A204.1 (cell line): ENCODE results near the gene ITIH3.
"Not testable (repeated sequence)": the region's sequence is repeated elsewhere in the genome, so short reads cannot be mapped to it uniquely, and the experiment has no call there.

Experiments used
- FAIRE-seq: peaks from 2 replicates; lab custom pipeline; 2012; peaks lifted over from hg19 to GRCh38; lab: Jason Lieb, UNC

ITIH3 gene

GRCh38 chr3:52794612-52795099, at the start of gene ITIH3:
Gene ITIH3, plus strand, starts transcription at chr3:52794796. Its CDS starts 8 bp downstream, at chr3:52794804.
- no peak for FAIRE-seq

- FAIRE-seq: no peak
Observed at GRCh38 chr3:52752045-52752660, 42.4 kb upstream of the ITIH3 start.

GRCh38 chr3:52754373-52754772, 40.2 kb upstream of the ITIH3 start:
- no peak for FAIRE-seq

DNA sequence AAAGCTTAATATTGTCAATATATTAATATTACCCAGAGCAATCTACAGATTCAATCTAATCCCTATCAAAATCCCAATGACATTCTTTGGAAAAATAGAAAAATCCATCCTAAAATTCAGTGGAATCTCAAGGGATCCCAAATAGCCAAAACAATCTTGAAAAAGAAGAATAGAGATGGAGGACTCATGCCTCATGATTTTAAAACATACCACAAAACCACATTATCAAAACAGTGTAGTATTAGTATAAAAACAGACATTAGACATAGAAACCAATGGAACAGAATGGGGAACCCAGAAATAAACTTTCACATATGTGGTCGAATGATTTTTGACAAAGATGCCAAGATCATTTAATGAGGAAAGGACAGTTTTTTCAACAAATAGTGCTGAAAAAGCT, 38.5 kb upstream of the ITIH3 start:
- no peak for FAIRE-seq

- no peak for FAIRE-seq
Observed at GRCh38 chr3:52763466-52763865, 31.1 kb upstream of the ITIH3 start.

GRCh38 chr3:52769786-52770455, 24.7 kb upstream of the ITIH3 start:
- FAIRE-seq: no peak

DNA sequence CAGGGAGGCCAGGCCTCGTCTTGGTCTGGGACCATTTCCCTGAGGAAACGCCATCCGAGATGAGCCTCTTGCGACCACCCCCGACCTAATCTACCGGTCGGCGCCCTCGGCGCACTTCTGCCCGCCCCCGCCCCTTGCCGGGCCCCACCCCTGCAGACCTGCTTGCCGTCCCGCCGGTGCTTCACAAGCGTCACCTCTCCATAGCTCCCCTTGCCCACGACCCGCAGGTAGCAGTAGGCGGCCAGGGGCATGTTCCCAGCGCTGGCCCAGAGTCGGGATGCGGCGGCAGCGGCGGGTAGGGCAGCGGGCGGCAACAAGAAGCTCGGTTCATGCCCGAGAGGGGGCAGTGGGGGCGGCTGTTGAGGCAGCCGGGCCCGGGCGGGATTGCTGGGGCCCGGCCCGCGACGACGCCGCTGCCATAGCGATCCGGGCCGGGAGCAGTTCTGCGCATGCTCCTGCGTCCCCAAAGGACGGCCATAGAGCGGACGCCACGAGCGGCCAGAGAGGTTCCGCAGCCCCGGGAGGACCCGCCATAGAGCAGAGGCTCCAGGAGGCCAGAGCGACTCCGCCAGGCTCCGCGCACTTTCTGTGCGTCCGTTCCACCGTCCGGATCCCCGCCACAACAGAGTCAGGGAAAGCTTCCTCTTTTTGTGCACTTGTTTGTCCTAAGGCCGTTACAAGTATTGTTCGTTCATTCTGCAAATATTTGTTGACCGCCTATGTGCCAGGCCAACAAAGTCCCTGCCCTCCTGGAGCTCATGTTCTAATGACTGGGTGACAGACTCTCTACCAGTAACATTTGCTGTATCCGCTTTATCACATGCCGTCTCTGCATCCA, 23.9 kb upstream of the ITIH3 start, which contains the start of gene NEK4:
Gene NEK4, minus strand, starts transcription at position 445 of the 838 bp plus-strand sequence. Its CDS starts 194 bp downstream, at position 251.
- no peak for FAIRE-seq

DNA sequence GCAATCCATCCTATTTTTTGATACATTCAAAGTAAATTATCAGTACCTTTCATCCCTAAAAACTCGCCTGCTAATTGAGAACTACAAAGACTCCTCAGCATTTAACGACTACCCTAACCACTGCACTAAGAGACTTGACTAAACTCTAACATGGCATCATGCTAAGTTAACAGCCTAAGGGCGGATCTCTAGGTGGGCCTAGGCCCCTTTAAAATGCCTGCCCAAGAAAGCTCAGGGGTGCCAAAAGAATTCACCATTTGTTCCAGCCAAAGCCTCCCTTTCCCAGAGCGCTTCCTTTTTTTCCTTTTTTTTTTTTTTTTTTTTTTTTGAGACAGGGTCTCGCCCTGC, 23.3 kb upstream of the ITIH3 start:
- no peak for FAIRE-seq

DNA sequence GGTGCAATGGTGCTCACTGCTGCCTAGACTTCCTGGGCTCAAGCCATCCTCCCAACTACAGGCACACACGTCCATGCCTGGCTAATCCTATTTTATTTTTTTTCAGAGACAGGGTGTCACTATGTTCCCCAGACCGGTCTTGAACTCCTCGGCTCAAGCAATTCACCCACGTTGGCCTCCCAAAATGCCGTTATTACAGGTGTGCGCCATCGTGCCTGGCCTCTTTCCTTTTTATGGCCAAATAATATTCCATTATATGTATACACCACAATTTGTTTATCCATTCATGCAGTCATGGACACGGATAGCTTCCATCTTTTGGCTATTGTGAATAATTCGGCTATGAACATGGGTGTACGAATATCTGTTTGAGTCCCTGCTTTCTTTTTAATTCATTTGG, 22.9 kb upstream of the ITIH3 start:
- FAIRE-seq: no peak

DNA sequence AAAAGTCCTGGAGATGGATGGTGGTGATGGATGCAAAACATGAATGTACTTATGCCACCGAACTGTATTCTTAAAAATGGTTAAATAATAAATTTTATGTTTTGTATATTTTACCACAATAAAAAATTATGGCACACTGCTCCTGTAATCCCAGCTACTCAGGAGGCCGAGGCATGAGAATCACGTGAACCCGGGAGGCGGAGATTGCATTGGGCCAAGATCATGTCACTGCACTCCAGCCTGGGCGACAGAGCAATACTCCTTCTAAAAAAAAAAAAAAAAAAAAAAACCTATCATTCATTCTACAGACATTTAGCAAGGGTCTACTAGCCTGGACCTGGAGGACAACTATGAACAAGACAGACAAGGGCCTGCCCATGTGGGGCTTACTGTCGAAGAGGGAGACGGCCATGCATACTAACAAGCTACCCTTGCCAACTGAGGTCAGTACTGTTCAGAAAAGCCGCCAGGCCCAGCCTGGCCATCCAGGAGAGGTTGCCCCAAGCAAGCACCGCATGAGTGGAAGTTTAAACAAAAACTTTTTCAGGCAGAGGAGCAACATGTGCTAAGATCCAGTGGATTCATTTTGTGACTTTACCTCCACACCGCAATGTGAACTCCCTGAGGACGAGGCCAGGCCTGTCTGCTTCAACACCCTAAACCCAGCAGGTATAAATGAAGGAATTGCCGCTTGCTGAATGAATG, 21.1 kb upstream of the ITIH3 start:
- FAIRE-seq: no peak

GRCh38 chr3:52774066-52774713, 20.4 kb upstream of the ITIH3 start:
- FAIRE-seq: no peak

DNA sequence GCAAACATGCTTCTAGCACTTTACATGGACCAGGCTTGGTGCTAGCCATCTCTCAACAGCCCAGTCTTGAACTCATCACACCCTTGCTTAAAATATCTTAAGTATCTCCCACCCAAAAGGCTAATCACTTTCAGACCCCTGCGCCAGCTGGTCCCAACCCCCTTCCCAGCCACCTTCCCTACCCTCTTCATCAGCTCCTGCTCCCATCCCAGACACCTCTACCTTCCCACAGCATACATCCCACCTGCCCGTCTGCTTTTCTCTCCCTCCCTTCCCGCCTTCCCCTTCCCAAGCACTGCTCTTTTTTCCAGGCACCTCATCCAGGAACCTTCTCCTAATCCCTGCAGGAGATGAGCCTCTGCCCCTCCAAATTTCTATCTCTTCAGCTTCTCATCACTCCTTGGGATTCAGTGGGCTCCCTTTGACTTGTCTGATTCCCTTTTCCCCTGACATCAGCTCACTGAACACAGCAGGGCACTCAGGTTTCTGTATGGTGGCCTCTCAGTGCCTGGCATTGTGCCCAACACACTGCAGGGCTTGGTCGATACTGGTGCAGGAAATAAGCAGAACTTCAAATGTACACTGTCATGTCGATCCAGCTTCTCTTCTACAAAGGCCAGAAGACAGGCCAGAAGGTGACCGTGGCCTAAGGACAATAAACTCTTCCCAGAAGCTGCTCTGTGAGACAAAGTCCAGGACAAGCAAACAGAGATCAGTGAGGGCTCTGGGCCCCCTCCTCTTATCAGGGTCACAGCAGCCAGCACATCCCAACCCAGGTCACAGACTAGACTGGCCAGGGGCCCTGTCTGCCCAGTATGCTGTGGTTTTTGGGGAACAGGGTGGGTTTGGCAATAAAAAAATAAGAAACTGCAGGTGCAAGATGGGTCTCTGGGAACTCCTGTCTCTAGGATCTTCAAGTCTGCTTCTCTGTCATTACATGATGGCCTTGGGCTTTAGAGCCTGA, 19.4 kb upstream of the ITIH3 start:
- FAIRE-seq: no peak

DNA sequence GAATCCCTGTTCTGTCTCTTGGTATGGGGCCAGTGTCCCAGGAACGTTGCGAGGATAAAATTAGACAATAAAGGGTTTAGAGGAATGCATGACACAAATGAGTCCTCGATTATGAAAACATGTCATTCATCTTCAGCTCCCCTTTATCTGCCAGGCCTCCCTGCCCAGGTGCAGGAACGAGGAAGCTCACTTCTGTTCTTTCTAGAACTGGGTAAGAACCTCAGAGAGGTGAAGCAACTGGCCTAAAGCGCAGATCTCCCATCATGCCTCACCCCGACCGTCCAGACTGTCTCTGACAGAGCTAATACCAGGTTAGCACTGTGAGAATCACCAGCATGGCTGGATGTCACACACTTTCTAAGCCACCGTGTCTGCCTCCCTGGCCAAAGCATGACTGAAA, 18.7 kb upstream of the ITIH3 start:
- FAIRE-seq: no peak

GRCh38 chr3:52776486-52776885, 18.1 kb upstream of the ITIH3 start:
- FAIRE-seq: not testable (repeated sequence)

DNA sequence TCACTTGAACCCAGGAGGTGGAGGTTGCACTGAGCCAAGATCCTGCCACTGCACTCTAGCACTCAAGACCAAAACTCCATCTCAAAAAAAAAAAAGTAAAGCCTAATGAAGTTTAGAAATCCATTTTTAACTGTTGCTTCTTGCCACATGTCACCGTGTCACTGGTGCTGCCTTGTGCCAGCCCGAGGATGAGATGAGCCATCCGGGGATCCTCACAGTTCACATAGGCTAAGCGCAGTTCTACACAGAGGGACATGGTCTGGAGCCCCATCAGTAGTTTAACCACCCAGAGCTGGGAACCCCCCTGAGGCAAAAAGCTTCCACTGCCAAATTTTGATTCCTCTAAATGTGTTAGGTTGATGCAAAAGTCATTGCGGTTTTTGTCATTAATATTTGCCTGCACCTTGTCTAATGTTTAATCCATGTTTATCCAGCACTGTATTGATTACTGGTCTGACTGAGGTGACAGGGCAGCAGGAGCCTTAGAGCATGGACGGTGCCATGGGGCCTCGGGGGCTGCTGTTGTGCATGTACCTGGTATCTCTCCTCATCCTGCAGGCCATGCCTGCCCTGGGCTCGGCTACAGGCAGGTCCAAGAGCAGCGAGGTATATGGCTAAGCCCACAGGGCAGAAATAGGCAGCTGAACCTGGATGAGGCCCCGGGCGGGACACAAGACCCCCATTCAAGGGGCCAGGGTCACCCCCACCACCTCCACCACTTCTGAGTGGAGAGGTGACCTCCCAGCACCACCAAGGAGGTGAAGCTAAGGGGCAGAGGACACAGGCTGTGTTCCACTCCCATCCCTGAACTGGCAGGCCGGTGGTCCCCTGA, 17.3 kb upstream of the ITIH3 start, which contains the start of gene ITIH1:
Gene ITIH1, plus strand, starts transcription at position 473 of the 832 bp plus-strand sequence. Its CDS starts 17 bp downstream, at position 490.
- FAIRE-seq: no peak

- FAIRE-seq: no peak
Observed at GRCh38 chr3:52777959-52778805, 16.4 kb upstream of the ITIH3 start.

DNA sequence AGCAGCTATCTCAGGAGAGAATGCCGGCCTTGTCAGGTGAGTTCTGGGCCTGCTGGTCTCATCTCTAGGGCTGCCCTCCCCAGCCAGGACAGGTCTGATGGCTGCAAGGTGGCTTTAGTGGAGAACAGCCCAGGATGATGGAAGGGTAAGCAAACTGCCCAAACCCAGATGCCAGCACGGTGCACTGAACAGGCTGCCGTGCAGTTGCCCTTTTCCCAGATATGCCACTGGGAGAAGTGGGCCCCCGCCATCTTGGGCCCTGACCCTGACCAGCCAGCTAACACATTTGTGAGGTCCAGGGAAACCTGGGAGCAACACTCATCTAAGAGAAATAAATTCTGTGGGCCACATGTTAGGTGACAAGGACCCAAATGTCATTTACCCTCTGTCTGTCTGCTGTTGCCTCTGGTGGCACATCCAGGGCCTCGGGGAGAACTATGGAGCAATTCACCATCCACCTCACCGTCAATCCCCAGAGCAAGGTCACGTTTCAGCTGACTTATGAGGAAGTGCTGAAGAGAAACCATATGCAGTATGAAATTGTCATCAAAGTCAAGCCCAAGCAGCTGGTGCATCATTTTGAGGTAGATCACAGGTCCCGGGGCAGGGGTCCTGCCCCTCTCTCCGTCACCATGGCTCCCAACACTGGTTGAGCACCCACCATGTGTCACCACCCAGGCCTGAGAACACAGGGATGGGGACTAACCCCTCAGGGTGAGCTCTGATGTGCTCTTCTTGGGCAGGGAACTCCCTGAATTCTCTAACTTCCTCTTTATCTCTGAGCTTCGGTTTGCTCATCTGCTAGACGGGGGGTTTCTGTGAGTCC, 15.4 kb upstream of the ITIH3 start:
- no peak for FAIRE-seq
